Ammon's horn (tissue), 1 donor: ENCODE data around the gene CD4.
"Not testable (repeated sequence)": the region's sequence is repeated elsewhere in the genome, so short reads cannot be mapped to it uniquely, and the experiment has no call there.

Experiments used
- DNase-seq: peaks from one replicate; pipeline ENCODE4 v3.0.0-alpha.2; 2016; ENCODE audit warnings: low spot score

Gene CD4

GRCh38 chr12:6788972-6789924 lies at the start of gene CD4:
Gene CD4 (plus strand): TSS chr12:6789528. CDS start chr12:6800139, 10,611 bp downstream.
- peak; percentile 69 for DNase-seq

DNA sequence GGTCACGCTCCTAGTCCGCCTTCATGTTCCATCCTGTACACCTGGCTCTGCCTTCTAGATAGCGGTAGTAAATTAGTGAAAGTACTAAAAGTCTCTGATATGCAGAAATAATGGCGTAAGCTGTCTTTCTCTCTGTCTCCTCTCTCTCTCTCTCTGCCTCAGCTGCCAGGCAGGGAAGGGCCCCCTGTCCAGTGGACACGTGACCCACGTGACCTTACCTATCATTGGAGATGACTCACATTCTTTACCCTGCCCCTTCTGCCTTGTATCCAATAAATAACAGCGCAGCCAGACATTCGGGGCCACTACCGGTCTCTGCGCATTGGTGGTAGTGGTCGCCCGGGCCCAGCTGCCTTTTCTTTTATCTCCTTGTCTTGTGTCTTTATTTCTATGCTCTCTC lies 47.2 kb upstream of the CD4 start:
- not testable (repeated sequence) for DNase-seq

- DNase-seq = no peak
Measured at GRCh38 chr12:6742834-6743233, 46.5 kb upstream of the CD4 start.

DNA sequence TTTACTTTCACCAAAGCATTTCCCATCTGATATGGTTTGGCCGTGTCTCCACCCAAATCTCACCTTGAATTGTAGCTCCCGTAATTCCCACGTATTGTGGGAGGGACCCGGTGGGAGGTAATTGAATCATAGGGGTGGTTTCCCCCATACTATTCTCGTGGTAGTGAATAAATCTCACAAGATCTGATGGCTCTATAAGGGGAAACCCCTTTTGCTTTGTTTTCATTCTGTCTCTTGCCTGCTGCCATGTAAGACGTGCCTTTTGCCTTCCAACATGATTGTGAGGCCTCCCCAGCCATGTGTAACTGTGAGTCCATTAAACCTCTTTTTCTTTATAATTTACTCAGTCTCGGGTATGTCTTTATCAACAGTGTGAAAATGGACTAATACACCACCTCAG lies 46.0 kb upstream of the CD4 start:
- DNase-seq = not testable (repeated sequence)

DNA sequence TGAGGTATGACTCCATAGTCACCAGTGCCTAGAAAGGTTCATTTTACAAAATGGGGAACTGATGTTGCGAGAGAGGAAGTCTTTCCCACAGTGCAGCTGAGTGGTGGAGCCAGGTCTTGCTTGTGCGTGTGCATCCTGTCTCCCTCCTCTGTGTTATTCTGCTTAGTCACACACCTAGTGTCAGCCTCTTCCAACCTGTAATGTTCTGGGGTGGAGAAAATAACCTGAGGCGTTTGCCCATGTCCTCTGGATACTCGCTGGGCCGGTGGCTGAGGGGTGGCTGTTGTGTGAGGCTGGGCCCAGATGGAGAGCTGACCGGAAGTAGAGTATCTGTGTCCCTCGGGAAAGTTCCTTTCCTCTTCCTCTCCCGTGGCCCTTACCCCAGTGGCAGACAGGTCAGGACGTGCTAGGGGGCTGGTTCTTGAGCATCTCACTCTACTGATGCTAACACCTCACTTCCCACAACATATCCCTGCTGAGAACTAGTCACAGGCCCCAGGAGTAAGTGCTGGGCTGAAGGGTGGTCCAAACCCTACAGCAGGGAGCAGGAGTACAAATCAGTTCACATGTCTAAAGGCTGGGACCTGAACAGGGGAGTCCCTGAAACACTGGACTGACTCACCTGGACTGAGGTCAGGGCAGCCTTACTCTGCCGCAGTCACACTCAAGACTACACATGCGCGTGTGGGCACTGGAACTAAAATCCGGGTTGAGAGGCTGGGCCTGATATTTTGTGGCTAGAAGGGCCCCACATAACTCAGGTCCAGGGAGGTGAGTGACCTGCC lies 43.4 kb upstream of the CD4 start:
- peak; percentile 39 for DNase-seq

- no peak for DNase-seq
Measured at GRCh38 chr12:6747216-6747615, 42.1 kb upstream of the CD4 start.

DNA sequence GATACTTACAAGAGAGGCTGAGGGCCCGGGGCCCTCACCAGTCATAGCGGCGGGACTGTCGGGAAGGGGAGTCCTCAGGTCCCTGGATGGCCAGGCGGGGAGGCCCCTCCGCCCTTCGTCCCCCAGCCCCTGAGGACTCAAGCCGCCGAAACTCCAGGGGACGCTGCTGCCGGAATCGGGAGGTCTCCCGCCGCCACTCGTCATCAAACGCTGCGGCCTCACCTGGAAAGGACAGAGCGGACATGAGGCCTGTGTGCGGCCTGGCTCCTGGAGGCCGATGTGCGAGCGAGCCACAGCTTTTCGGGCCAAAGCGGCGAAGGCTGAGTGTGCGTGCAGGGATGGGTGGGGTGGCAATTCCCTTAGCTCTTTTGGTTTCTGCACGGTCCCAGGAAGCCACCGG lies 40.6 kb upstream of the CD4 start:
- no peak for DNase-seq

DNA sequence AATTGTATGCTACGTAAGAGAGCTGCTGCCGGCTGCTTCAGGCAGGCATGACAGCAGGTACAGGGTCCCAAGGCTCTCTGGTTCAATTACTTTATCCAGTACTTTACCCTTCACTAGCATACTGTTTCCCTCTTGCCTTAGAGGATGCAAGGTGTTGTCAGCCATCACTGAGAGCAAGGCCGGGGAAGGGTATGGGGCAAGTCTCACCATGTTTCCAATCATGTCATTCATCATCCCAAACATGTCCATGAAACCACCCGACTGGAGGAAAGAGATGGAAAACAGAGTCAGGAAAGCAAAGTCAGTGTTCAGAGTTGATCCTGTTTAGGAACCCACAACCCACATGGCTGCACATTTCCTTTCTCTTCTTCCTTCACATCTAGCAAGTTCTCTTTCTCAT lies 38.8 kb upstream of the CD4 start:
- no peak for DNase-seq

GRCh38 chr12:6751767-6752166 lies 37.6 kb upstream of the CD4 start:
- no peak for DNase-seq

DNA sequence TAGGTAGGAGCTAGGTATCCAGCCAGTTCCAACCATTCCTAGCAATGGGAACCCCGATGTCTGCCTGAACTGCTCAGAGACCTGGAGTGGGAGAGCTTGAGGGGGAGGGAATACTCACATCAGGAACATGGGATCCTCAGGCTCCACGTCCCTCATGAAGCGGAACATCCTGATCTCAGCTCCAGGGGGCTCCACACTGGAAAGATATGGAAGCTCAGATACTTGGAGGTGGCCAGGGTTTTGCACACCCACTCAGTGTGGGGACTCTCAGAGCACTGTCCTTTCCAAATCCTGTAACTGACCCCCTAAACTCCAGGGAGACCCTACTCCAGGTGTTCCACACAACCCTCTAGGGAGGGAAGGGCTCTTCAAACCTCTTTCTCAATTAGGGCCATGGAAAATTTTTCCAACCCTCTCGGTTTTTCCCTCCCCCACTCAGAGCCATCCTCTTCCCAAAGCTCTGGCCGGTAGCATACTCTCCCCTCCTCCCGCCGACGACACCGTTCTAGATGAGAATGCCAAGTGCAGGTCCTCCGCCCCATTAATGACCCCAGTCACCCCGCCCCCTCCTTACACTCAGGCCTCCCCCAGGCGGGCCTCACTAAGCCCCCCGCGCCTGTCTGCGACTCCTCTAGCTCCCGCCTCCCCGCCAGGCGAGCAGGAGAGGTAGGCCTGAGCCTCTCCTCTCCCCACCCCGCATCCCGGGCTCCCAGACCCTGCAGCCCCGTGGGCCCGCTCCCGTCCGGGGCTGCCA lies 37.0 kb upstream of the CD4 start:
- DNase-seq = peak; percentile 45

GRCh38 chr12:6752921-6753771 lies 36.2 kb upstream of the CD4 start, which contains the start of gene MLF2:
Gene MLF2 (minus strand): TSS chr12:6753141. CDS start chr12:6752334, 807 bp downstream.
- DNase-seq = peak; percentile 99

DNA sequence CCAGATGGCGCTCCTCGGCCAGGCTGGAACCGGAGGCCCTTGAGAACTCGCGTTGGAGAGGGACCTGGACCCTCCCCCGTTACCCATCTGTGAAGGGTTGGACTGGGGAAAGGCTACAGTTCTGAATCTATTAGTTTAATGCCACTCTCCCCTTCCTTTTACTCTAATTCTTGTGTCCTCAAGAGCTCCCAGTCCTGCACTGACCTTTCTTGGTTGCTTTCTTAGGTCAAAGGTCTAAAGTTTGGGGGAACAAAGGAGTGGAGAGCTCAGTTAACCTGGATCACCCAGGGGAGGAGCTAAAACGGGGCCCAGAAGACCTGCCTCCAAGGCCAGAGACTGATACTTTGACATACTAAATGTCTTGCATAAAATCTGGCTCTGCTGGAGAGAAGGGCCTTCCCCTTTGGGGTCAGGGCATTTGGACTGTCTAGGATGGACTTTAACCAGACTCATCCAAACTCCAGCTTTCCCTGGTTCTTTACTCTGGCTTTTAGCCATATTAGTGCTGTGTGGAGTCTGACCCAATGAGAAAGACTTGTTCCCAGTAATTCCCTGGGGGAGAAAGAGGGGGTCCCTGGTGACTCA lies 35.5 kb upstream of the CD4 start:
- DNase-seq = no peak

GRCh38 chr12:6754411-6754810 lies 34.9 kb upstream of the CD4 start:
- DNase-seq = peak; percentile 50

GRCh38 chr12:6757028-6757690 lies 32.2 kb upstream of the CD4 start:
- no peak for DNase-seq

GRCh38 chr12:6758506-6759095 lies 30.7 kb upstream of the CD4 start:
- DNase-seq = no peak

GRCh38 chr12:6759741-6760140 lies 29.6 kb upstream of the CD4 start:
- DNase-seq = no peak

GRCh38 chr12:6763380-6763779 lies 25.9 kb upstream of the CD4 start:
- DNase-seq = no peak

DNA sequence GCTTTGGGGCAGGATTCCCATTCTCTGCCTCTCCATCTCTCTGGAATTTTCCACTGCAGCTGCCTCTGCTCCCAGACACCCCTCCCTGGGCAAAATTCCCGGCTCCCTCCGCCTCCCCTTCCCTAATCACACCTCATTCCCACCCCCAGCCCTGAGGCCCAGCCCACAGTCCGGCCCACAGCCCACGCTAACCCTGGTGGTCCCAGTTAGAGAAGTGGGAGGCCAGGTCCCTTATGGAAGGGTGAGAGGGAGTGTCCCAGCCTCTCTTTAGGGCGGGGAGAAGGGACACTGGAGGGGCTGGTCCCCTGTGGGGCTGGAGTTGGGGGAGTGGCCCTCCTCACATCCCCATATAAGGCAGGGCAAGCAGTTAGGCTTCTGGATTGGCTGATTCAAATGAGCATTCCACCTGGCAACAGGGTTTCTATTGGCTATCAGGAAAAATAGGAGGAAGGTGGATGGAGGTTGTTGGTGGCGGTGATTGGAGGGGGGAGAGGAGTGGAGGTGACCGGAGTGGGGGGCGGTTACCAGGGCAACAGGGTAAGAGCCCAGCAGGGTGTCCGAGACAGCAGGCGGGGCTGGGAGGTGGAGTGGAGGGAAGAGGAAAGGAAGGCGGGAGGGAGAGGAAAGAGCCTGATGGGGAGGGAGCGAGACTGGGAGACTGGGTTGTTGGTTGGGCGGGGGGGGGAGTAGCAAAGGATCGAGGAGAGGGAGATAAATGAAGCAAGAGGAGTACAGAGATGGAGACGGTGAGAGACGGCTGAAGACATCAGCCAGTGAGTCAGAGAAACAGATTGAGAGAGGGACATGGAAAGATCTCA lies 25.1 kb upstream of the CD4 start:
- peak; percentile 97 for DNase-seq

DNA sequence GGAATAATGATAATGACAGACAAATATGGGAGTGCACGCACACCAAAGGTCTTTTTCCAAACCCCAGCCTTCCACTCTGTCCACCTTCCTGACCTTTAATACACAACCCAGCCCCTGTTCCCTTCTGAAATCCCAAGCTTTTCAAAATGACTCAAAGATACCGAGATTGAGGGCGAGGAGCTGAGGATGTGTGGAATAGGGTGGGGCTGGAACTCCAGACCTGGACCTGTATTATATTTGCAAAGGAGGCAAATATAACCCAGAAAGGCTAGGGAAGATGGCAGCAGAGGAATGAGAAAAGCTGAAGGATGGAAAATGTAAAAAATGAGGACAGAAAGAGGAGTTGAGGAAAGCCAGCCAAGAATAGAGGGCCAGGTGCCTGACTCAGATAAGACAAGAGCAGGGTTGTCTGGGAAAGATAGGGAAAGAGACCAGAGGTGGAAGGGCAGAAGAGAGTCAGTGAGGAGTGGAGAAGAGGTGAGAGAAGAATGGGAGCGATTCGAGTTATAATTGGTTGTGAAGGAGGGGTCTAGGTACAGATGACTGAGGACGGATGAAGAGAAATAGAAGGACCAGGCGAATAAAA lies 24.2 kb upstream of the CD4 start:
- DNase-seq = no peak
